B cell (primary cell): Measurements from ENCODE around the gene TMEM161B. TPM values are rescaled to one million over a fixed set of nuclear protein-coding genes. Genes with fewer than 3 reads are reported as not detected.

Experiments used
- ATAC-seq: fragments of 200-7000 bp; cut with Tn5 transposase; one replicate; pipeline ENCODE4 v1.10.0; 2021; ENCODE audit warnings: low read depth, mild to moderate bottlenecking, moderate number of reproducible peaks, moderate library complexity
- CTCF ChIA-PET: fragments of 350-600 bp; sonication (Branson Sonifier 250); formaldehyde crosslinking; loops from one replicate; lab custom pipeline; 2021; ENCODE audit warnings: antibody characterized with exemption, inconsistent platforms; lab: Charles Lee
- POLR2A ChIA-PET: fragments of 350-600 bp; sonication (Branson Sonifier 250); formaldehyde crosslinking; loops from one replicate; lab custom pipeline; 2021; ENCODE audit warnings: antibody characterized with exemption; lab: Charles Lee
- DNase-seq: peaks from one replicate; pipeline ENCODE4 v3.0.0; 2013
- H2AFZ ChIP-seq: 2 replicates; pipeline ENCODE4 v1.6.1; 2012; ENCODE audit warnings: mild to moderate bottlenecking, low read depth, low read length; ENCODE audit not compliant: insufficient read depth, poor library complexity, severe bottlenecking
- H3K27ac ChIP-seq, 2 donors: 1 replicate in 1 of 2; 2 replicates in 1 of 2; pipeline ENCODE4 v1.5.1; 2012 to 2013; ENCODE audit warnings: low read length in 2 of 2, mild to moderate bottlenecking in 2 of 2, moderate library complexity in 1 of 2
- H3K27me3 ChIP-seq, 4 experiments: fragments of 200-600 bp in 1 of 4; sonication (generic) in 1 of 4; replicated peaks in 1 of 4; 1 replicate in 2 of 4; 2 replicates in 2 of 4; pipeline versions ENCODE4 v1.6.1 to v1.7.0; 2013 to 2016; ENCODE audit warnings: low read length in 3 of 4, mild to moderate bottlenecking in 2 of 4, mixed read lengths in 1 of 4, moderate library complexity in 1 of 4; ENCODE audit not compliant: insufficient read depth in 4 of 4, control insufficient read depth in 3 of 4; ENCODE audit errors: control extremely low read depth in 1 of 4
- H3K36me3 ChIP-seq, 2 experiments: replicated peaks in 1 of 2; 1 replicate in 1 of 2; 2 replicates in 1 of 2; pipeline versions ENCODE4 v1.6.1 to v1.7.1; 2013; ENCODE audit warnings: low read length in 1 of 2; ENCODE audit not compliant: insufficient read depth in 2 of 2, control insufficient read depth in 1 of 2; ENCODE audit errors: control extremely low read depth in 1 of 2, extremely low read depth in 1 of 2
- H3K4me1 ChIP-seq, 2 donors: fragments of 200-600 bp in 1 of 2; sonication (generic) in 1 of 2; 1 replicate in 1 of 2; 2 replicates in 1 of 2; pipeline versions ENCODE4 v1.5.1 to v1.6.1; 2013 to 2017; ENCODE audit warnings: low read length in 2 of 2; ENCODE audit not compliant: control insufficient read depth in 2 of 2, insufficient read depth in 2 of 2
- H3K4me2 ChIP-seq: replicated peaks from 2 replicates; pipeline ENCODE3; 2012; ENCODE audit warnings: mild to moderate bottlenecking, low read depth, low read length; ENCODE audit not compliant: poor library complexity, severe bottlenecking
- H3K4me3 ChIP-seq, 5 experiments: fragments of 200-600 bp in 1 of 5; sonication (generic) in 1 of 5; 1 replicate in 3 of 5; 2 replicates in 2 of 5; pipeline versions ENCODE4 v1.5.1 to v1.7.0; 2011 to 2016; ENCODE audit warnings: low read length in 4 of 5, mild to moderate bottlenecking in 4 of 5, low read depth in 2 of 5, control low read depth in 1 of 5, moderate library complexity in 1 of 5; ENCODE audit not compliant: insufficient read depth in 1 of 5; ENCODE audit errors: control extremely low read depth in 1 of 5, extremely low read depth in 1 of 5
- H3K79me2 ChIP-seq: fragments of 200-600 bp; sonication (generic); one replicate; pipeline ENCODE4 v1.6.0; 2016; ENCODE audit warnings: low read length; ENCODE audit not compliant: control insufficient read depth, insufficient read depth
- H3K9ac ChIP-seq: fragments of 200-600 bp; sonication (generic); 2 replicates; pipeline ENCODE4 v1.6.1; 2017; ENCODE audit warnings: mild to moderate bottlenecking, low read length, moderate library complexity
- H3K9me3 ChIP-seq, 3 donors: one replicate each; pipeline versions ENCODE4 v1.6.1 to v1.7.1; 2013; ENCODE audit warnings: low read length in 2 of 3; ENCODE audit not compliant: control insufficient read depth in 2 of 3, insufficient read depth in 1 of 3; ENCODE audit errors: control extremely low read depth in 1 of 3
- H4K20me1 ChIP-seq: 2 replicates; pipeline ENCODE4 v1.6.0; 2012; ENCODE audit warnings: mild to moderate bottlenecking, low read length; ENCODE audit not compliant: insufficient read depth, control insufficient read depth, poor library complexity, severe bottlenecking
- H3K27ac Mint-ChIP-seq: one replicate; pipeline ENCODE4 v1.8.0; 2021; ENCODE audit warnings: mixed read lengths
- H3K27me3 Mint-ChIP-seq: one replicate; pipeline ENCODE4 v1.8.0; 2021; ENCODE audit warnings: mixed read lengths
- H3K4me1 Mint-ChIP-seq: one replicate; pipeline ENCODE4 v1.8.0; 2021; ENCODE audit warnings: mixed read lengths
- H3K4me3 Mint-ChIP-seq: one replicate; pipeline ENCODE4 v1.8.0; 2021; ENCODE audit warnings: mixed read lengths
- H3K9me3 Mint-ChIP-seq: one replicate; pipeline ENCODE4 v1.8.0; 2022; ENCODE audit warnings: mixed read lengths; ENCODE audit not compliant: insufficient read depth
- CTCF ChIP-seq: fragments of 200-600 bp; IDR thresholded peaks from one replicate; pipeline ENCODE4 v1.8.0; 2022; ENCODE audit warnings: antibody characterized with exemption, mild to moderate bottlenecking
- EZH2 ChIP-seq: IDR thresholded peaks from 2 replicates; pipeline ENCODE4 v1.6.1; 2012; ENCODE audit warnings: borderline replicate concordance, low read depth, mild to moderate bottlenecking, moderate library complexity, low read length; ENCODE audit not compliant: insufficient read depth, poor library complexity, severe bottlenecking
- WGBS: methylation state at CpG from one replicate; pipeline ENCODE4 v1.1.5; 2013; ENCODE audit warnings: missing lambda C conversion rate; ENCODE audit not compliant: insufficient coverage; 5-methylcytosine and 5-hydroxymethylcytosine counted together
- intact Hi-C: fragments of 100-400 bp; cut with micrococcal nuclease; formaldehyde crosslinking; loops from one replicate; pipeline ENCODE4 v1.10.0; 2022
- polyA plus RNA-seq: library from polyadenylated mRNA; depleted of rRNA; stranded (reverse); fragments of >200 nt; gene quantifications from 2 replicates; pipeline ENCODE4 v1.2.3, GENCODE V29; 2012
- total RNA-seq, 2 donors: library from RNA; stranded (reverse); fragments of 120-200 nt in 1 of 2; gene quantifications; 1 replicate in 1 of 2; 2 replicates in 1 of 2; pipeline versions ENCODE4 v1.2.3 to v1.2.4, GENCODE V29; 2013 to 2022

Gene TMEM161B
- total and polyA plus RNA-seq, 2 donors (not counting 1 experiment from before 2014, with no cell fraction given), result 12.7 to 32.2 TPM

GRCh38 chr5:88203981-88204750 lies 64.5 kb downstream of the TMEM161B start:
- H3K27ac Mint-ChIP-seq, result no peak overlapping the region
- H3K4me1 Mint-ChIP-seq, result no peaks in the 10 kb centered on the region
- H3K27me3 ChIP-seq, result no peaks in the 10 kb centered on the region
- H4K20me1 ChIP-seq, result no peaks in the 10 kb centered on the region
- H3K27me3 Mint-ChIP-seq, result no peaks in the 10 kb centered on the region
- no peaks in the 10 kb centered on the region for H3K9me3 ChIP-seq
- ChIA-PET POLR2A (no interaction called here), CTCF (no interaction called here)
- H3K9ac ChIP-seq, result no peak overlapping the region
- no peak overlapping the region for H2AFZ ChIP-seq
- H3K4me1 ChIP-seq, result no peaks in the 10 kb centered on the region
- TF ChIP-seq CTCF (no peak), EZH2 (no peak)
- H3K36me3 ChIP-seq, result peaks cover 10 to 18% of the 10 kb centered on the region in 2 experiments
- no peaks in the 10 kb centered on the region for H3K79me2 ChIP-seq
- no peaks in the 10 kb centered on the region for H3K9me3 Mint-ChIP-seq
- H3K4me2 ChIP-seq, result no peak overlapping the region
- no peak overlapping the region for H3K4me3 ChIP-seq
- no peak for DNase-seq
- H3K27ac ChIP-seq, result no peak overlapping the region
- ATAC-seq, result no peak
- intact Hi-C loops, result no loop called here
- H3K4me3 Mint-ChIP-seq, result no peak overlapping the region
- WGBS, result 100% methylated on average over 2 of the region's 5 CpGs

DNA sequence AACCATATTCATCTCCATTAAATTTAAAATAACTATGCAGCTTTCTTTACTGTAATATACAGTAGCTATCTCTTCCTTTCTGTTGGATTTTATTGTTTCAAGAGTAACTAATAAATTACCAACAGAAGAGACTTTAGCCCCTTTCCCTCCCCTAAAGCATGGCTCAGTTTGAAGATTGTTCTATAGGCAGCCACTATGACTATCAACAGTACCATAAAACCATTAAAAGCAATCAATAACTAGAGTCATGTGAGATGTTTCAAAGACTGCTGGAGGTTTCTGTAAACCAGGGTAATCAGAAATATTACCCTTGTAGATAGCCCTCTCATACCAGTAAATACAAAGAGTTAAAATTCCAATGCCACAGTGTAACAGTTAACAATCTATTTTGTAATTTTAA lies 73.0 kb downstream of the TMEM161B start:
- H3K4me3 Mint-ChIP-seq, result no peak overlapping the region
- Histone ChIP-seq H3K4me3 (no peak overlapping the region), H3K27me3 (no peaks in the 10 kb centered on the region), H3K9me3 (peaks cover 0 to 5% (median 3%) of the 10 kb centered on the region in 3 donors), H3K79me2 (no peaks in the 10 kb centered on the region), H3K4me1 (no peaks in the 10 kb centered on the region), H3K4me2 (no peak overlapping the region), H3K36me3 (peaks cover 10 to 11% of the 10 kb centered on the region in 2 experiments), H3K9ac (no peak overlapping the region), H3K27ac (no peak overlapping the region), H4K20me1 (no peaks in the 10 kb centered on the region), H2AFZ (no peak overlapping the region)
- TF ChIP-seq EZH2, result no peak
- no peak for TF ChIP-seq CTCF
- H3K9me3 Mint-ChIP-seq, result no peaks in the 10 kb centered on the region
- H3K4me1 Mint-ChIP-seq, result no peaks in the 10 kb centered on the region
- ATAC-seq, result no peak
- no peak for DNase-seq
- ChIA-PET POLR2A (no interaction called here), CTCF (no interaction called here)
- intact Hi-C loops, result no loop called here
- H3K27ac Mint-ChIP-seq, result no peak overlapping the region
- H3K27me3 Mint-ChIP-seq, result no peaks in the 10 kb centered on the region
